GM21360 (cell line): ENCODE measurements around the gene XPNPEP1.

Source experiments
- ATAC-seq: cut with Tn5 transposase; IDR thresholded peaks from one replicate; pipeline ENCODE4 v1.9.1; 2021; ENCODE audit warnings: mild to moderate bottlenecking, moderate library complexity; ENCODE audit not compliant: unreplicated experiment

Gene XPNPEP1

DNA sequence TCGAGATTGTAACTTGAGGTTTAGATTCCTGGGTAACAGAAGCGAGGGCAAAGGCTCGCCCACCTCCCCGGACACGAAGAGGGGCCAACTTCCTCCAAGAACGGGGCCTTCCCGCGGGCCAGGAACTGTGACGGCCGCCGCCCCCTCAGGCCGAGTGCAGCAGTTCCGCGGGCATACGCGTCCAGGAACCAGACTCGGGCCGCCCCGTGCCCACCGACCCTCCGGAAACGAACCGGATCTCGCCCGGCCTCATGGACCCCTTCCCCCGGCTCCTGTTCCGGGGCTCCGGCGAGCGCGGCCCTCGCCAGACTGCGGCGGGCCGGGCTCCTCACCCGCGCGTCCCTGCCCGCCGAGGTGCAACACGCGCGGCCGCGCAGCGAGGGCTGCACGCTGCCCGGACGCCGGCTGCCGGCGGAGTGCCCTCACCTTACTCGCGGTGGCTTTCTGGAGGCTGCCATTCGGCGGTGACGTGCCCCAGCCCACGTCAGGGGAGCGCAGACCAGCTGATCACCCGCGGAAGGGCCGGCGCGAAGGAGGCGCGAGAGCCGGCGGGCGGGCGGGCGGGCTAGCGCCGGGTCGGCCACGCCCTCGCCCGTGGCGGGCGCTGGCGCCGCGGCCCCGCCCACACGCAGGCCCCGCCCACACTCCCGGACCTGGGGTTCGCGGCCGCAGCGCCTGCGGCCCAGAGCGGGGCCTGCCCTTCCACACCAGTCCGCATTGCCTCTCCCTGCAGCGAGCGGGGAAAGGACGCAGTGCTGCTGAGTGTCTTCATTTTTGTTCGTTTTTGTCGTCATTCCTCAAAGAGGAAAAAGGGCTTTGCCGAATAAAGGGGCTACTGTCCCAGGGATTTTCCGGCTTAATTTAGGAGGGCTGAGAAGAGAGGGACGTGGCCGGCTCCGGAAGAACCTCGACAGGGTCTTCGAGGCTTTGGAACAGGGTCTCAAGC is at the start of gene XPNPEP1:
Gene XPNPEP1 (minus strand): TSS at position 536 of the 946 bp plus-strand sequence. CDS start 78 bp downstream, at position 458.
- ATAC-seq = peak; percentile 93

GRCh38 chr10:109972372-109973001 is 49.2 kb upstream of the XPNPEP1 start:
- no peak for ATAC-seq

DNA sequence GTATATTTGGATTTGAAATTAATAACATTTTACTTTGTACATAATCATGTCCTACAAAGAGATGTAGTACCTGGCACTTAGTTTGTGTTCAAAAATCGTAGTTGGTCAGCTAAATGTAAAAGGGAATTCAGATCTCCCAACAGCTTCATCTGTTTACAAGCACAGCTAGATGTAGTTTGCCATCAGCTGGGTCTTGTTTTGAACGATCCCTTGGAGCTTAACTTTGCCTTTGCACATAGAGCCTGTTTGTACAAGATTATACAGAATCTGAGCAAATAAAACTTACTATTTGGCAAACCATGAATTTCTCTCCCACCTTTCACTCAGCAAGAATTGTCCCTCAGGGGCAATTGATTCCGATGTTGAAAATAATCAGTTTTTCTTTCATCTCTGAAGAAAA is 48.3 kb upstream of the XPNPEP1 start:
- no peak for ATAC-seq

- no peak for ATAC-seq
These were observed 46.5 kb upstream of the XPNPEP1 start for GRCh38 chr10:109969760-109970346.

- ATAC-seq = no peak
These were observed 45.8 kb upstream of the XPNPEP1 start for GRCh38 chr10:109968953-109969759.

GRCh38 chr10:109967739-109968088 is 44.4 kb upstream of the XPNPEP1 start:
- no peak for ATAC-seq

GRCh38 chr10:109966961-109967738 is 43.8 kb upstream of the XPNPEP1 start:
- ATAC-seq = no peak

DNA sequence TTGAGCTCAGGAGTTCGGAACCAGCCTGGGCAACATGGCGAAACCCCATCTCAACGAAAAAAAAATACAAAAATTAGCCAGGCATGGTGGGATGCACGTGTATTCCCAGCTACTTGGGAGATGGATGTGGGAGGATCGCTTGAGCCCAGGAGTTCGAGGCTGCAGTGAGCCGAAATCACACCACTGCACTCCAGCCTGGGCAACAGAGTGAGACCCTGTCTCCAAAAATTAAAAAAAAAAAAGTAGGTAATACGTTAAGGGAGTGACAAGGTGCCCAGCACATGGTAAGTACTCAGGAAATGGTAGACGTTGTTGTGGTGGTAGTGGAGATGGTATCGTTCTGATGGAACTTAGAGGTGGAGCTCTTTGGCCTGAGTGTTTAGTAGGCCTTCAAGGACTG is 41.0 kb upstream of the XPNPEP1 start:
- no peak for ATAC-seq

DNA sequence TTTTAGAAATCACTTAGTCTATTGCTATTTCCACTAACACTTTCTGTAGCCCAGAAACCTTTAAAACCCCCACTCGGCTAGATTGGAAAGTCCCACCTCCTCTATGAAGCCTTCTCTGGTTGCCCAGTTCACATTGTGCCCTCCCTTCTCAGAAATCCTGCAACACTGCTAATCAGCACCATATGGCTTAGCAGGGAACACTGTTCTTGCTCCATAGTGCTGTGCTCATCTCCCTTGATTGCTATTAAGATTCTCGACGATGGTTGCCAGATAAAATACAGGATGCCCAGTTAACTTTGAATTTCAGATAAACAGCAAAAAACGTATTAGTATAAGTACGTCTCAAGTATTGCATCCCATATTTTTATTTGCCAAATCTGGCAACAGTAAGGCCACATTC is 40.1 kb upstream of the XPNPEP1 start:
- no peak for ATAC-seq

- no peak for ATAC-seq
These were observed 38.9 kb upstream of the XPNPEP1 start for GRCh38 chr10:109962247-109962646.

- ATAC-seq = no peak
These were observed 38.1 kb upstream of the XPNPEP1 start for GRCh38 chr10:109961174-109962001.

- ATAC-seq = no peak
These were observed 37.4 kb upstream of the XPNPEP1 start for GRCh38 chr10:109960682-109961081.

DNA sequence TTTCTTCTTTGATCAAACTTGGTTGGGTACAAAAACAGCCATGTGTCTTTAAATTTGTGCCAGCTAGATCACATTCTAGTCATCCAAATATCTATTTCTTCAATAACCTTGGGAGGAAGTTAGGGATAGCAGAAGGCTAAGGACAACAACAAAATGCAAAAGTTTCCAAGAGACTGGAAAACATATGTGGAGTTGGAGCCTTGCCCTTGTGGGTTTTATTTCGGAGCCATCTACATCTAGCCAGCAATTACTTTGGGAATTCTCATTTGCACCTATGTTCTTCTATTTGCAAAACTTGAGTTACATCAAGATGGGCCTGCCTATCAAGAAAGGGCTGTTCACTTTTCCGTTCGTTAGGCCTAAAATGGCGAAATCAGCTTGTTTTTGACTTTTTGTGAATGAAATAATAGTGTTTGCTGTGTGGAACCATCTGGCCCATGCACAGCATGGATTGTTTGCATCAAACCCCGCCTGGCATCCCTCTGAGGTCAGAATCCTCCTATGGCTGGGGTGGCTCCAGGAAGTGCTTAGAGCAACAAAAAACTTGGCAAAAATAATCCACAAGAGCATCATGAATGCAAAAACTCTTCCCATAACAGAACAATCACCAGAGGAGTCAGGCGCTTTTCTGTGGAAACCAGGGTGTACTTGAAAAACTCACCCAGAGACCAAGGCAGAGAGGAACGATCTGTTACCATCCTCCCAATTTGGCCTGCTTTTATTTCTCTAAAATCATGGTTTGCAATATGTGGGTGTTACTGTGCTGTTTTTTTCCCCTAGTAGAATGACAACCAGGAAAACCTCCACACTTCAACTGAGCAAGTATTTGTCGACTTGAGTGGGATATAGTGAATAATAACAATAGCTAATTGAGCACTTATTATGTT is 36.2 kb upstream of the XPNPEP1 start:
- no peak for ATAC-seq

- ATAC-seq = no peak
These were observed 34.7 kb upstream of the XPNPEP1 start for GRCh38 chr10:109958059-109958458.

GRCh38 chr10:109957092-109957797 is 33.9 kb upstream of the XPNPEP1 start:
- peak; percentile 96 for ATAC-seq

GRCh38 chr10:109956454-109957091 is 33.3 kb upstream of the XPNPEP1 start:
- peak; percentile 75 for ATAC-seq

- ATAC-seq = no peak
These were observed 30.5 kb upstream of the XPNPEP1 start for GRCh38 chr10:109953766-109954165.
